Astrocyte (in vitro differentiated cells and primary cell): ENCODE results near the gene CORO7. TPM values are rescaled to one million over a fixed set of nuclear protein-coding genes. Genes with fewer than 3 reads are reported as not detected.

Source experiments
- DNase-seq: peaks from one replicate; pipeline ENCODE4 v3.0.0-alpha.2; 2010; ENCODE audit warnings: low read depth
- FAIRE-seq: peaks from 2 replicates; lab custom pipeline; 2011; peaks lifted over from hg19 to GRCh38; lab: Jason Lieb, UNC
- H2AFZ ChIP-seq: 2 replicates; pipeline ENCODE4 v1.6.0; 2012; ENCODE audit warnings: low read depth, low read length, inconsistent platforms
- H3K27ac ChIP-seq: 2 replicates; pipeline ENCODE4 v1.5.1; 2011; ENCODE audit warnings: low read depth, low read length, inconsistent platforms
- H3K27me3 ChIP-seq: 2 replicates; pipeline ENCODE4 v1.6.0; 2011; ENCODE audit warnings: low read length, inconsistent platforms; ENCODE audit not compliant: insufficient read depth
- H3K36me3 ChIP-seq: 2 replicates; pipeline ENCODE4 v1.5.1; 2011; ENCODE audit warnings: low read length, inconsistent platforms; ENCODE audit not compliant: insufficient read depth
- H3K4me1 ChIP-seq: 2 replicates; pipeline ENCODE4 v1.5.1; 2011; ENCODE audit warnings: low read length, inconsistent platforms; ENCODE audit not compliant: insufficient read depth
- H3K4me2 ChIP-seq: 2 replicates; pipeline ENCODE4 v1.6.0; 2012; ENCODE audit warnings: low read length, inconsistent platforms
- H3K4me3 ChIP-seq: 2 replicates; pipeline ENCODE4 v1.5.1; 2011; ENCODE audit warnings: low read depth, mild to moderate bottlenecking, low read length, inconsistent platforms; ENCODE audit not compliant: insufficient read depth
- H3K79me2 ChIP-seq: 2 replicates; pipeline ENCODE4 v1.6.0; 2012; ENCODE audit warnings: mild to moderate bottlenecking, low read length, inconsistent platforms; ENCODE audit not compliant: insufficient read depth
- H3K9ac ChIP-seq: 2 replicates; pipeline ENCODE4 v1.6.0; 2012; ENCODE audit warnings: mild to moderate bottlenecking, low read length, inconsistent platforms
- H3K9me3 ChIP-seq: 2 replicates; pipeline ENCODE4 v1.5.1; 2012; ENCODE audit warnings: low read depth, mild to moderate bottlenecking, low read length, inconsistent platforms; ENCODE audit not compliant: insufficient read depth
- H4K20me1 ChIP-seq: 2 replicates; pipeline ENCODE4 v1.6.0; 2012; ENCODE audit warnings: low read length, inconsistent platforms; ENCODE audit not compliant: insufficient read depth
- H3K27ac Mint-ChIP-seq: one replicate; pipeline ENCODE4 v1.8.0; 2021; ENCODE audit warnings: mild to moderate bottlenecking, mixed read lengths; ENCODE audit not compliant: unreplicated experiment
- H3K27me3 Mint-ChIP-seq: one replicate; pipeline ENCODE4 v1.8.0; 2021; ENCODE audit warnings: low read depth, mixed read lengths; ENCODE audit not compliant: unreplicated experiment
- H3K36me3 Mint-ChIP-seq: one replicate; pipeline ENCODE4 v1.8.0; 2021; ENCODE audit warnings: low read depth, mixed read lengths; ENCODE audit not compliant: unreplicated experiment
- H3K4me1 Mint-ChIP-seq: one replicate; pipeline ENCODE4 v1.8.0; 2021; ENCODE audit warnings: low read depth, mixed read lengths; ENCODE audit not compliant: unreplicated experiment
- H3K4me3 Mint-ChIP-seq: one replicate; pipeline ENCODE4 v1.8.0; 2021; ENCODE audit warnings: mild to moderate bottlenecking, moderate library complexity, mixed read lengths; ENCODE audit not compliant: unreplicated experiment
- H3K9me3 Mint-ChIP-seq: one replicate; pipeline ENCODE4 v1.8.0; 2021; ENCODE audit warnings: mild to moderate bottlenecking, mixed read lengths; ENCODE audit not compliant: unreplicated experiment
- CTCF ChIP-seq: IDR thresholded peaks from 2 replicates; pipeline ENCODE4 v1.5.1; 2011; ENCODE audit warnings: low read depth, mild to moderate bottlenecking, inconsistent platforms, low read length, moderate library complexity; ENCODE audit not compliant: insufficient read depth
- EZH2 ChIP-seq: IDR thresholded peaks from 2 replicates; pipeline ENCODE4 v1.6.1; 2012; ENCODE audit warnings: mild to moderate bottlenecking, low read length, inconsistent platforms; ENCODE audit not compliant: insufficient read depth
- total RNA-seq: library from RNA; stranded (reverse); gene quantifications from 2 replicates; pipeline ENCODE4 v1.2.1, GENCODE V29; 2021

The CORO7 gene
- total RNA-seq, 1 donor from 2014 or later = 26.4 TPM

DNA sequence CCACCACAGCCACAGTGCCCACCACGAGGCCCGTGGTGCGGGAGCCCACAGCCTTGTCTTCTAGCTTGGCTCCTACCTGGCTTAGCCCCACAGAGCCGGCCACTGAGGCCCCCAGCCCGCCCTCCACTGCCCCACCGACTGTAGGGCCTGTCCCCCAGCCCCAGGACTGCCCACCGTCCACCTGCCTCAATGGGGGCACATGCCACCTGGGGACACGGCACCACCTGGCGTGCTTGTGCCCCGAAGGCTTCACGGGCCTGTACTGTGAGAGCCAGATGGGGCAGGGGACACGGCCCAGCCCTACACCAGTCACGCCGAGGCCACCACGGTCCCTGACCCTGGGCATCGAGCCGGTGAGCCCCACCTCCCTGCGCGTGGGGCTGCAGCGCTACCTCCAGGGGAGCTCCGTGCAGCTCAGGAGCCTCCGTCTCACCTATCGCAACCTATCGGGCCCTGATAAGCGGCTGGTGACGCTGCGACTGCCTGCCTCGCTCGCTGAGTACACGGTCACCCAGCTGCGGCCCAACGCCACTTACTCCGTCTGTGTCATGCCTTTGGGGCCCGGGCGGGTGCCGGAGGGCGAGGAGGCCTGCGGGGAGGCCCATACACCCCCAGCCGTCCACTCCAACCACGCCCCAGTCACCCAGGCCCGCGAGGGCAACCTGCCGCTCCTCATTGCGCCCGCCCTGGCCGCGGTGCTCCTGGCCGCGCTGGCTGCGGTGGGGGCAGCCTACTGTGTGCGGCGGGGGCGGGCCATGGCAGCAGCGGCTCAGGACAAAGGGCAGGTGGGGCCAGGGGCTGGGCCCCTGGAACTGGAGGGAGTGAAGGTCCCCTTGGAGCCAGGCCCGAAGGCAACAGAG is 34.2 kb downstream of the CORO7 start:
- H3K79me2 ChIP-seq = peaks cover 46% of the 10 kb centered on the region
- H3K4me1 ChIP-seq = peaks cover 48% of the 10 kb centered on the region
- H3K27ac ChIP-seq = no peak overlapping the region
- H3K36me3 ChIP-seq = no peaks in the 10 kb centered on the region
- H2AFZ ChIP-seq = no peak overlapping the region
- FAIRE-seq (no peak), DNase-seq (no peak)
- TF ChIP-seq EZH2 (no peak), CTCF (no peak)
- H3K4me2 ChIP-seq = no peak overlapping the region
- no peaks in the 10 kb centered on the region for H3K27me3 Mint-ChIP-seq
- no peak overlapping the region for H3K4me3 Mint-ChIP-seq
- H3K27me3 ChIP-seq = no peaks in the 10 kb centered on the region
- no peaks in the 10 kb centered on the region for H3K9me3 Mint-ChIP-seq
- H4K20me1 ChIP-seq = peaks cover 69% of the 10 kb centered on the region
- no peak overlapping the region for H3K9ac ChIP-seq
- no peaks in the 10 kb centered on the region for H3K36me3 Mint-ChIP-seq
- H3K27ac Mint-ChIP-seq = no peak overlapping the region
- no peaks in the 10 kb centered on the region for H3K9me3 ChIP-seq
- peaks cover 16% of the 10 kb centered on the region for H3K4me1 Mint-ChIP-seq
- no peak overlapping the region for H3K4me3 ChIP-seq

- no peak for TF ChIP-seq CTCF
- no peak for TF ChIP-seq EZH2
- no peaks in the 10 kb centered on the region for H3K36me3 Mint-ChIP-seq
- no peak for FAIRE-seq
Measured at GRCh38 chr16:4381072-4381934, 35.1 kb downstream of the CORO7 start.

More at GRCh38 chr16:4381072-4381934, 35.1 kb downstream of the CORO7 start:
- Mint-ChIP-seq H3K27ac (no peak overlapping the region), H3K27me3 (no peaks in the 10 kb centered on the region), H3K4me1 (peaks cover 12% of the 10 kb centered on the region), H3K4me3 (no peak overlapping the region), H3K9me3 (no peaks in the 10 kb centered on the region)
- H3K4me3 ChIP-seq = no peak overlapping the region
- no peaks in the 10 kb centered on the region for H3K36me3 ChIP-seq
- DNase-seq = no peak
- H4K20me1 ChIP-seq = peaks cover 77% of the 10 kb centered on the region
- H2AFZ ChIP-seq = no peak overlapping the region
- H3K27ac ChIP-seq = no peak overlapping the region
- no peak overlapping the region for H3K4me2 ChIP-seq
- H3K79me2 ChIP-seq = peaks cover 54% of the 10 kb centered on the region
- H3K27me3 ChIP-seq = no peaks in the 10 kb centered on the region
- H3K4me1 ChIP-seq = peaks cover 48% of the 10 kb centered on the region
- no peaks in the 10 kb centered on the region for H3K9me3 ChIP-seq
- no peak overlapping the region for H3K9ac ChIP-seq
